SK-N-MC (cell line): ENCODE results near the gene PSMA3.

ENCODE experiments used
- DNase-seq: peaks from one replicate; pipeline ENCODE4 v3.0.0-alpha.2; 2011; ENCODE audit warnings: low read depth, low spot score
- H3K27ac ChIP-seq: fragments of 200-600 bp; sonication (generic); 2 replicates; pipeline ENCODE4 v1.5.1; 2016; ENCODE audit warnings: mixed run types
- H3K36me3 ChIP-seq: fragments of 200-600 bp; sonication (generic); 2 replicates; pipeline ENCODE4 v1.6.1; 2017; ENCODE audit warnings: antibody characterized with exemption, low read length, mixed read lengths; ENCODE audit not compliant: insufficient read depth
- H3K4me3 ChIP-seq: fragments of 200-600 bp; sonication (generic); 2 replicates; pipeline ENCODE4 v1.5.1; 2016
- H3K9ac ChIP-seq: fragments of 200-600 bp; sonication (generic); 2 replicates; pipeline ENCODE4 v1.8.0; 2017; ENCODE audit warnings: mixed run types, mixed read lengths; ENCODE audit not compliant: insufficient read length
- H3K9me3 ChIP-seq: fragments of 200-600 bp; sonication (generic); 2 replicates; pipeline ENCODE4 v1.6.1; 2017; ENCODE audit warnings: low read depth, mild to moderate bottlenecking, antibody characterized with exemption, low read length, moderate library complexity, mixed read lengths
- EZH2 ChIP-seq: fragments of 200-600 bp; sonication (generic); IDR thresholded peaks from one replicate; pipeline ENCODE4 v1.6.1; 2017; ENCODE audit warnings: antibody characterized with exemption
- FOXP2 ChIP-seq: optimal IDR thresholded peaks from 2 replicates; pipeline ENCODE3; 2011; ENCODE audit warnings: mild to moderate bottlenecking, moderate library complexity; ENCODE audit not compliant: insufficient read depth; ENCODE audit errors: extremely low read length, control extremely low read depth
- POLR2AphosphoS5 ChIP-seq: IDR thresholded peaks from 2 replicates; pipeline ENCODE4 v1.6.1; 2012; ENCODE audit warnings: mild to moderate bottlenecking, low read depth, low read length, borderline replicate concordance

The PSMA3 gene

DNA sequence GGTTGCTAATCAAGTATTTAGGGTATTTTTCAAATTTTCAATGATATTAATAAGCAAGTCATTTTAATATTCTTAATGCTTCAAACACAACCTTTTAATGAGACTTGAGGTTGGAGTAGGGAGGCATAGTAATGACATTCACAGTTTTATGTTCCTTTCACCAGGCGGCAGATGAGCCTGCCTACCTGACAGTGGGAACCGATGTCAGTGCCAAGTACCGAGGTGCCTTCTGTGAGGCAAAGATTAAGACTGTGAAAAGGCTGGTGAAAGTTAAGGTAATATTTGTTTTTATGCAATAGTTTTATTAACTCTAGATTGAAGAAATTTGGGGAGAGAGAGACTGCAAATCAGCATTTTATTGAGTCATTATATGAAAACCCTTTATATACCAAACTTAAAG lies 56.8 kb downstream of the PSMA3 start:
- Histone ChIP-seq H3K4me3 (no peak overlapping the region), H3K36me3 (peaks cover 30% of the 10 kb centered on the region), H3K9ac (no peak overlapping the region), H3K9me3 (no peaks in the 10 kb centered on the region), H3K27ac (no peak overlapping the region)
- no peak for DNase-seq
- no peak for TF ChIP-seq FOXP2
- TF ChIP-seq POLR2AphosphoS5: no peak
- no peak for TF ChIP-seq EZH2

DNA sequence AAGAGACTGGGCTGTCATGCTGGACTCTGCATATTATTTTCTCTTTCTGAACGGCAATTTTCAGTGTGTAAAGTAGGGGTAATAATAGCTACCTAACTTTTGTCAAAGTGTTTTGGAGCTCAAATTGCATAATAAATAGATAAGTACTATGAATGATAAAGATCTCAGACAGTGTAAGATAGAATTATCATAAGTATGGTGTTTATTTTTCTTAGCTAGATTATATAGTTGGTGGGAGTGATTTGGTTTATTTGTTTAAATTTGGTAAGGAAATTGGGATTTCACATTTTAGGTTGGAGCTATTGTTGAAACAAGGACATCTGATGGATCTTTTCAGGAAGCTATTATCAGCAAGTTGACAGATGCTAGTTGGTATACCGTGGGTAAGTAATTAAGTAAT lies 61.1 kb downstream of the PSMA3 start:
- no peak for TF ChIP-seq FOXP2
- TF ChIP-seq POLR2AphosphoS5: no peak
- no peak for TF ChIP-seq EZH2
- no peak for DNase-seq
- Histone ChIP-seq H3K36me3 (peaks cover 36% of the 10 kb centered on the region), H3K9ac (no peak overlapping the region), H3K27ac (no peak overlapping the region), H3K9me3 (no peaks in the 10 kb centered on the region), H3K4me3 (no peak overlapping the region)

DNA sequence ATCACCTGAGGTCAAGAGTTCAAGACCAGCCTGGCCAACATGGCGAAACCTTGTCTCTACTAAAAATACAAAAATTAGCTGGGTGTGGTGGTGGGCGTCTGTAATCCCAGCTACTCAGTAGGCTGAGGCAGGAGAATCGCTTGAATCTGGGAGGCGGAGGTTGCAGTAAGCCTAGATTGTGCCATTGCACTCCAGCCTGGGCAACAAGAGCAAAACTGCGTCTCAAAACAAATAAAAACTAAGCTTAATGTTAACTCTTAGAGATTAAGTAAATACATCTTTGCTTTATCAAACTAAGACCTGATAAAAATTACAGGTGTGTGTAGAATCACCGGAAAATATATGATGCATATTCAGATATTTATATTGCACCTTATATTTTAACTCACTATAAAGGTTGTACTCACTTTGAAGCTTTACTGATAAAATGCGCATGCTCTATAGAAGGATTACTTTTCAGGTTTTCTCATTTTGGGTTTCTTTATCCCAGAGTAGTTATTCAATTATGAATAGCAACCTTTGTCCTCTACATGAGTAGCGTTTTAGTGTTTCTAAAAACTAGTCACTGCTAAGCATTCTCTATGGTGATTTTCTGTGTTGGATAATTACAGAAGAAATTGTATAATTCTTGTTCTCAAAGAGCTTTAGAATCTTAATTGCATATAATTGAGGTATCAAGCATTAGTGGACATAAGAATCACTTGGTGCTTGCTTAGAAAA lies 63.1 kb downstream of the PSMA3 start:
- Histone ChIP-seq H3K36me3 (peaks cover 29% of the 10 kb centered on the region), H3K9me3 (no peaks in the 10 kb centered on the region), H3K4me3 (no peak overlapping the region), H3K9ac (no peak overlapping the region), H3K27ac (no peak overlapping the region)
- no peak for TF ChIP-seq FOXP2
- no peak for TF ChIP-seq EZH2
- no peak for TF ChIP-seq POLR2AphosphoS5
- DNase-seq: no peak

DNA sequence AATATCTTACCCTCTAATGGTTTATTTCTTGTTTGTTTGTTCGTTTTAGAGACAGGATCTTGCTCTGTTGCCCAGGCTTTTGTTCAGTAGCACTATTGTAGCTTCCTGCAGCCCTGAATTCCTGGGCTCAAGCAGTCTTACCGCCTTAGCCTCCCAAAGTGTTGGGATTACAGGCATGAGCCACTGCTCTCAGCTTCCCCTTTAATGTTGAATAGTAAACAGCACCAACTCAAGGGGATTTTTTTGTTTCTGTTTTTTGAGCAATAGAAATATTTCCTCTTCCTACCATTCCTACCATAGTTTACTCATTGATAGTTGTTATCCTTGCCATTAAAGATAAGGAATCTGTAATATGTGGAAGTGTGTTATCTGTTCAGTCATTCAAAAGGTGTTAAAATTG lies 64.4 kb downstream of the PSMA3 start:
- TF ChIP-seq EZH2 (no peak), POLR2AphosphoS5 (no peak), FOXP2 (no peak)
- Histone ChIP-seq H3K9ac (no peak overlapping the region), H3K9me3 (no peaks in the 10 kb centered on the region), H3K4me3 (no peak overlapping the region), H3K36me3 (peaks cover 22% of the 10 kb centered on the region), H3K27ac (no peak overlapping the region)
- DNase-seq: no peak

DNA sequence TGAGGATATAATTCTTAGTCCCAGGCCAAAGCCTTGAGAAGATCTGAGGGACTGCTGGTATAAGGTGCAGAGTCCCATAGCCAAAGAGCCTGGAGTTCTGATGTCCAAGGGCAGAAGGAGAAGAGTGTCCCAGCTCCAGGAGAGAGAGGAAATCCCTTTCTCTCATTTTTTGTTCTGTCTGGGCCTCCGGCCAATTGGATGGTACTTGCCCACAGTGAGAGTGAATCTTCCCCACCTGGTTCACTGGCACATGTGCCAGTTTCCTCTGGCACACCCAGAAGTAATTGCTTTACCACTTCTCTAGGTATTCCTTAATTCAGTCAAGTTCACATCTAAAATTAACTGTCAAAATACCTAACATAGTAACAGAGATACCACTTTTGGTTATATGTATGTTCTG lies 69.1 kb downstream of the PSMA3 start:
- TF ChIP-seq POLR2AphosphoS5 (no peak), FOXP2 (no peak), EZH2 (no peak)
- H3K36me3 ChIP-seq: peaks cover 7% of the 10 kb centered on the region

DNA sequence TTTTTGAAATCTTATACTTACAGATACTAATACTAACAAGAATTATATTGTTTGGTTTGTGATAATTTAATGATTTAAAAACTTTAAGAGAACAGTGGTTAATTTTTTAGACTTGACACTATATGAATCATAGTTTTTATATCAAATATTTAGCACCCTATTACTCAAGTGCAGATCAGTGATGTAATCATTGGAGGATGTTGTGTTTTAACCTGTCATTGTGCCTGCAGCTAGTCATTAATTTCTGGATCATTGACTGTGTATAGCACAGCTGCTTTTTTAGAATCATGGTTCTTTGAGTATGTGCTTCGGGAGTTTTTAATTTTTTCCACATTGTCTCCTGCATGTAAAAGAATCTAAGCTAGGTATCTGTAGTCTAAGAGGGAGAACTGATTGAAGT lies 71.0 kb downstream of the PSMA3 start:
- Histone ChIP-seq H3K4me3 (no peak overlapping the region), H3K27ac (no peak overlapping the region), H3K36me3 (peaks cover 4% of the 10 kb centered on the region; the same call in 1 of the 2 replicates), H3K9ac (no peak overlapping the region), H3K9me3 (no peaks in the 10 kb centered on the region)
- TF ChIP-seq EZH2 (no peak), FOXP2 (no peak), POLR2AphosphoS5 (no peak)
- no peak for DNase-seq

More for the DNA sequence above, 69.1 kb downstream of the PSMA3 start:
- Histone ChIP-seq H3K9me3 (no peaks in the 10 kb centered on the region), H3K4me3 (no peak overlapping the region), H3K9ac (no peak overlapping the region), H3K27ac (no peak overlapping the region)
- DNase-seq: no peak
